ENCODE data around the gene MTCL1.

Gene MTCL1

DNA sequence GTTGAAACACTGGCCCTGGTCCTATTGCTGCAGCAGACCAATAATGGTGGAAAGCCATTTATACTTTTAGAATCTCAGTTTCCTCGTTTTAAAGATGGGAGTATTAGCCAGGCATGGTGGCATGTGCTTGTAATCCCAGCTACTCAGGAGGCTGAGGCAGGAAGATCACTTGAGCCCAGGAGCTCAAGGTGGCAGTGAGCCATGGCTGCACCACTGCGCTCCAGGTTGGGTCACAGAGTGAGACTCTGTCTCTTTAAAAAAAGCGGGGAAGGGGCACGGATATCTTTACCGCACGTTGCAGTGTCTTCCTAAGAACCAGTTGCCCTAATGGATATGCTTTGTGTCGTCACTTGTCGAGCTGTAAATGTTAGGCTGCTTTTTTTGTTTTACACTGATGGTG, 8.3 kb downstream of the MTCL1 start:
- DNase-seq = no peak

GRCh38 chr18:8715599-8715998, 10.2 kb downstream of the MTCL1 start:
- no peak for DNase-seq

DNA sequence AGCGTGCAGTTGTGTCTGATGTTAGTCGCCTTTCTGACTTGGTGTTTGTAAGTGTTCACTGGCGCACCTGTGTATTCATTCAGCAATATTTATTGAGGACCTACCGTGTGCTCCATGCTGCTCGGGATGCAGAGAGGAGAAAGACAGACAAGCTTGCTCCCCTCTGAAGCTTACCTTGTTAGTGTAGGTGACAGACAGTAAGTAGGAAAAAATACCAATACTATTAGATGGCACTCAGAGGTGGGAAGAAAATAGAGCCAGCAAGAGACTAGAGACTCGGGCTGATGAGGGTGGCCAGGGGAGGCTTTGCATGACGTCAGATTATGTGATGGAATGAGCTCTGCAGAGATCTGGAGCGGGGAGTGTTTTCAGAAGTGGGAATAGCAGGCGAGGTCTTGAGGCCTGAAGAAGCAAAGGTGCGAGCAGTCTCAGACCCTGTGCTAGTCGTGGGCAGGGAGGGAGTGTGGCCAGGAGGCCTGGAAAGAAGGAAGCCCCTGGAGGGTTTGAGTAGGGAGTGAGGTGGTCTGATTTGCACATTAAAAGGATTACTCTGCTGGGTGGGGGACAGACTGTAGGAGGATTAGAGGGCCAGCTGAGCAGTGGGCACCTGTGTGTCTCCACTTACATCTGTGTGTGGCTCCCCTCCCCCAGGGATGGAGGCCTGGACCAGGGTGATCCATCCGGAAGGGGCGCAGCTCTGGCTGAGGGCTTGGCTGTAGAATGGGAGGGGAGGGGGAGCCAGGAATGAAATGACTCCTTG, 11.8 kb downstream of the MTCL1 start:
- DNase-seq = no peak

DNA sequence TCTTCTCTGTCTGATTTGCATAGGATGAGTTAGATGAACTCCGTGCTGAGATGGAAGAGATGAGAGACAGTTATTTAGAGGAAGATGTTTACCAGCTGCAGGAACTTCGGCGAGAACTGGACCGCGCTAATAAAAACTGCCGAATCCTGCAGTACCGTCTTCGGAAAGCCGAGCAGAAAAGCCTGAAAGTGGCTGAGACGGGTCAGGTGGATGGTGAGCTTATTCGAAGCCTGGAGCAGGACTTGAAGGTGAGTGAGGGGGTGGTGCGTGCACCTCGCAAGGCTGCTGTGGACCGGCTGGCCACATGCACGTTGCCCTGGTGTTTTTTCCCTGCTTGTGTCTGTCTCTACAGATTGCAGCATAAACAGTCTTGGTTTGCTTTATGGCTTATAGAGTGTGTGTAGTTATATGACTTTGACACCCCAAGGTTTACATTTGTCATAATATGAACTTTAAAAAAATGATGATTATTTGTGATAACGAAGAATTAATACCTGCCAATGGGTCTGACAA, 13.1 kb downstream of the MTCL1 start:
- no peak for DNase-seq

DNA sequence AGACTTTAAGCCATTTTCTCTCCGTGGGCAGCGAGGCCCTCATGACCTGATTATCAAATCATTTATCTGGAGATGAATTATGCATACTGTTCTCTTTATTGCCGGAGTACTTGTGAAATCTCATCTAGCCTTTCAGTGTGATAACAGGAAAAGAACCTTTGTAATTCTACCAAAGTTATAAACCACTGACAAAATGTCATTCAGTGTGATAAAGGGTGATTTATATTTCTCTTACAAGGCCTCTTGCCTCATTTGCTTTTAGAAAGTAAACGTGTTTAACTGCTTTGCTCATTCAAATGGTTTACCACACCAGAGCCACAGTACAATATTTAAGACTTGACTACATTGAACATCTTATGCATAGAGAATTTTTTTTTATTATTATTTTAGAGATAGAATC, 13.8 kb downstream of the MTCL1 start:
- DNase-seq = no peak

- no peak for DNase-seq
Measured at GRCh38 chr18:8720141-8720540, 14.8 kb downstream of the MTCL1 start.

DNA sequence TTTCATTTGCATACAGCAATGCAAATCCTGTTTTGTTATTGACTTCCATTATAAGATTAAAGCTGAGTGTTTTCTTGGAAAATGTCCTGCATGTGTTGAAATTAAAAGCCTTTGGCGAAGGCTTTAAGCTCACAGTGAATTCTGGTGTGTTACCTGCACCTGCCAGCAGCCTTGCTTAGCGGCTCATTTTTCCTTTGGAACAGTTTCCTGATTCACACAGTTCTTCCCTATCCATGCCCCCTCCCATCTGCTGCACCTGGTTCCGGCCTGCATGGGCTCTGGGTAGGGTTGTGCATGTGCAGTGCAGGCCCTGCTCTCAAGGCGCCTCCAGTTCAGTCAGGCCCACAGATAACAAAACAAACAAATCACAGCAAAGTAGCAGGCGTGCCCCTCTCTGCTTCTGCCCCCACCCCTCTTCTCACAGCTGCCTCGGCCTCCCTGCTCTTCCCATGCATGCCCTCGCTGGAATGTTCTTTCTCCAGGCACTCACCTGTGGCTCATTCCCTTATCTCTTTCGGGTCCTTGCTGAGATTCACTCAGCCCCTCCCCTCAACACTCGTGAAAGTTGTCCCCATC, 15.8 kb downstream of the MTCL1 start:
- DNase-seq = no peak

DNA sequence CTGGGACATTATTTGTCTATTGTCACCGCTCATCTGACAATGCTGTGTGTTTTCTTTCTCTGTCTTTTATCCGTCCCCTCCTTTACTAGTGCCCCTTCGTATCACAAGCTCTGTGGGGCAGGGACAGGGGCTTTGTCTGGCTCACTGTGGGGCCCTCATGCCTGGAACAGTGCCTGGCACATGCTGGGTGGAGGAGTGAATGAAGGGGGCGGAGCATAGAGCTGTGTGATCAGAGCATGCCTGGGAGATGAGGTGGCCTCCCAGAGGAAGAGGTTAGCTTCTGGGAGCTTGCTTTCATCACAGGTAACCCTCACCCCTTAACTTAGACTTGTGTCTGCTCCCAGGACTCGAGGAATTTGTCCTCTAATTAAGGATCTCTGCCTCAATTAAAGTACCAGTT, 16.4 kb downstream of the MTCL1 start:
- no peak for DNase-seq

- no peak for DNase-seq
Measured at GRCh38 chr18:8722946-8723820, 17.8 kb downstream of the MTCL1 start.

DNA sequence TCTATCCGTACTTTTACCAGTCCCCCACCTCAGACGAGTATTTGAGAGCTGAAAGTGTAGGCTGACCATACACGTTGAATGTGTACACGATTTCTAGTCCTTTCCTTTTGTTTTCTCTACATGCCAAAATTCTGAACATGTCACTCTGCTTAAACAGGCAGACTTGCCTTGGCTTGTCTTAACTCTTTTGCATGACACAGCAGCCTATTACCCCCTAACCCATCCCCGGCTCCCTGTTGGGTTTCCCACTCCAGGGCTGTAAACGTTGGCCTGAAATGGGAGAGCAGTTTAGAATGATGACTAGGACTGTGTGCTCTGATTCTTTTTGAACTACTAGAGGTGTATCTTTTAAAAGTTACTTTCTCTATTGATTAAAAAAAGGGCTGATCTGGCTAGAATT, 19.1 kb downstream of the MTCL1 start:
- DNase-seq = no peak

DNA sequence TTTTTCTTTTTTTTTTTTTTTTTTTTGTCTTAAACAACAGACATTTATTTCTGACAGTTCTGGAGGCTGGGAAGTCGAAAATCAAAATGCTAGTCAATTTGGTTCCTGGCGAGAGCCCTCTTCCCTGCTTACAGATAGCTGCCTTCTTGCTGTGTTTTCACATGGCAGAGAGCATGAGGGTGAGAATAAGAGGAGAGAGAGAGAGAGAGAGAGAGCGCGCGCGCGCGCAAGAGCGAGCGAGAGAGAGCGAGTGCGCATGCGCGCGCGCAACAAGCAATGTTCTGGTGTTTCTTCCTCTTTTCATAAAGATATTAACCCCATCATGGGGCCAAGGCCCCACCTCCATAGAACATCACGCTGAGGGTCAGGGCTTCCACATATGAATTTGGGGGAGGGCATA, 20.9 kb downstream of the MTCL1 start:
- no peak for DNase-seq

GRCh38 chr18:8726963-8727705, 21.8 kb downstream of the MTCL1 start:
- DNase-seq = no peak

GRCh38 chr18:8730080-8730827, 24.9 kb downstream of the MTCL1 start:
- no peak for DNase-seq

DNA sequence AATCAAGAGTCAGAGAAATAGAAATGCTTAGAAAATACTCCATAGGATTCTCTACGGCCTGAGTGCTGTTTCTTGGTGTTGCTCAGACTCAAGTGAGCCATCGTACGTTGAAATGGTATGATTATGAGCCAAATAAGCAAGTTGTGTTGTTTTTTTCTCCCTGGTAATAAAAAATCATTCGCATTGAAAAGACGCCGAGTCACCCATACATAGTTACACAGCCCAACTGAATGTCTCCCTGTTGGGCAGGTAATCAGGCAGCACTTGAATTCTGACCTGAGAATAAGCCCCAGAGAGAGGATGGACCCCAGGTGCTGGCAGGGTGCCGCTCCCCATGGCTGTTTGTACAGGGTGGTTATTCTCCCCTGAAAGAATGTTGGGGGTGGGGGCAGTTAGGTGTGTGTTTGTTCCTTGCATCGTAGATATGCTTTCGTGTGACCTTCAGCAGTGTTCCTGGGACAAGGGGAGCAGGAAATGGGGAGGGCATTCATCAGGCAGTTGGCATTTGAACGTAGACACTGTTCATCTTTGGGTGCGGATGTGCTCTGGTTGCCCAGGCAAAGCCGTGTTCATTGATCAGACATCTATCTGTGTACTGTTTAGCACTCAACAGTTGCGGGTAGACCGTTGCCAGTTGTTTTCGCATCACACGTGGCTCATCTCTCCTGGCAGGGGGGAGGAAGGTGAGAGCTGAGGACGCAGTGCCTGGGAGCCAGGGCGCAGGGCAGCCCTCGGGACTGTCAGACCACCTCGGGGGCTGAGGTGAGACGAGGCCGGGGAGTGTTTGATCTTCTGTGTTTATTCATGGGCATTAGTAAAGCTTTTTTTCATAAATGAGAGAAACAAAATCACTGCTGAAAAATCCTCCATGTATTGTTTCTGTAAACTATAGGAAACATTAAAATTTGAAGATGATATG, 27.3 kb downstream of the MTCL1 start:
- DNase-seq = no peak

- DNase-seq = no peak
Measured at GRCh38 chr18:8734496-8734895, 29.1 kb downstream of the MTCL1 start.

DNA sequence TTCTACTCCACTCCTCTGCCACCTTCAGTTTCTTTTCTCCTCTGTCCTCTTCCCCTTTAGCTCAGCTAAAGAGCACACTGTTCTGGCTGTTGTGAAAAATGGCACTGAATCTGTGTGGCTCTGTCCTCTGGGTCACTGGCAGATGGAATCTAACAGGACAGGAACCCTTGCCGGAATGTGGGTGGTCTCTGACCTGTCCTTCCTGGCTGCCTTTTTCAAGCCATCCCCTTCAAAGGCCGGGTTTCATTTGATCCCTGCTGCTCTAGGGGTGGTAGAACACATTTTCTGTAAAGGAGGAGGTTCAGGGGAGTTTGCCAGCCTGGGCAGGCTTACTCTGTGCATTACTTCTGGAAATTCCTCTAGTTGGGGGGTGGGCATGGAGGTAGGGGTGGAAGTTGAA, 29.9 kb downstream of the MTCL1 start:
- DNase-seq = no peak

DNA sequence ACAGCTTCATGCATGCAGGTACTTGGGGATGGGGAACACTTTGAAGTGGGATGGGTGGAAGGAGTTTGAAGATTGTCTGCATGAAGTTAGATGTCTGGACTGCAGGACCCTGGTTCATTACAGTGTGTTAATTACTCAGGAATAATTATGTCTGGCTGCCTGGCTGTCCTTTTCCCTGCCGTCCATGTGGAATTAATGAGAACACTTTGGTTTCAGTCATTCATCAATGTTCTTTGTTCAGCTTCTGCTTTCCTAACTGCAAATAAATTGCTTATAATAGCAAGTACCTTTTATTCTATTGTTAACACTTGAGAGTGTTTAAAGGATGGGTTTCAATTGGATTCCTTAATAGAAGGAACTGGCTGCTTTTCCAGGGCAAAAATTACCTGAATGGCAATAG, 35.8 kb downstream of the MTCL1 start:
- no peak for DNase-seq

DNA sequence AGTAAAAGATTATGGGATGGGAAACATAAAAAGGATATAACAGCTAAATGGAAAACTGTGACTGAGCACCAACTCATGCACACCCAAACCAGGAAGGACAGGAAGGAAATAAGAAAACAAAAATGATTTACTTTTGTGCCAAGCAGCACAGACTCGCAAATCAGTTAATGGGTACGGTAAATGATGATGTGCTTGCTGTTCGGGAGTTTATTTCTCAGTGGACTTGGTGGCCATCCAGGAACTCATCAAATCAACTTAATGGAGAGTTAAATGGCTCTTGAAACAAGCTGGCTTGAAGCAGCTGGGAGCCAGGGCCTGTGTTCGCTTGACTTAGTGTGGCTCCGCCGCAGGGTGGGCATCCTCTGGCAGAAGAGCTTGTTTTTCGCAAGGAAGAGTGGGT, 36.2 kb downstream of the MTCL1 start:
- no peak for DNase-seq

GRCh38 chr18:8742387-8743361, 37.3 kb downstream of the MTCL1 start:
- no peak for DNase-seq

DNA sequence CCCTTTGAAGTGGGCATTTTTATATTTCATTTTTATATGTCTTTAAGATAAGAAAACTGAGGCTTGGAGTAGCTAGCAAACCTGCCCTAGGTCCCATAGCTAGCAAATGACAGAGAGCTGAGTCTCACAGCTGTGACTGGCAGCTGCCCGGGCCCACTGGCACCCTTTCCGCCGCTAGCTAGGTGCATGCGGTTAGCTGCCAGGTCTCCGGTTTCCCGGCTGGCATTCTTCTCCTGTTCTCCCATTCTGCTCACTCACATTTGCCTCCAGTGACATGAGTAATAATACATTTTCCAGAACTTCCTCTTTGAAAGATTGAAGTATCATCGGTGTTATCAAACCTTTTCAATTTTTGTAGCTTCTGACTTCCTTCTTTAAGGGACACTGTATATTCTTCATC, 38.7 kb downstream of the MTCL1 start:
- DNase-seq = no peak

Measured in inflammatory macrophage treated with lipopolysaccharide for 1 hour (primary cell).